ENCODE data around the gene AP1B1.
"Not testable (repeated sequence)": the region's sequence is repeated elsewhere in the genome, so short reads cannot be mapped to it uniquely, and the experiment has no call there.

Gene AP1B1

DNA sequence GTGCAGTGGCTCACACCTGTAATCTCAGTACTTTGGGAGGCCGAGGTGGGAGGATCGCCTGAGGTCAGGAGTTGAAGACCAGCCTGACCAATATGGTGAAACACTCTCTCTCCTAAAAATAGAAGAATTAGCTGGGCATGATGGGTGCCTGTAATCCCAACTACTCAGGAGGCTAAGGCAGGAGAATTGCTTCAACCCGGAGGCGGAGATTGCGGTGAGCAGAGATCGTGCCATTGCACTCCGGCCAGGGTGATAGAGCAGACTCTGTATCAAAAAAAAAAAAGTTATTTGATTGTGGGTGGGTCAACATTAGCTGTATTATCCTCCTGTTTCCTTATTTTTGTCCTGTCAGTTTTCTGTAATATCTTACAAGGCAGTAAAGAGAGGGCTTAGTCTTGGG lies 38.1 kb upstream of the AP1B1 start:
- Histone ChIP-seq H3K27ac (no peak overlapping the region), H3K4me3 (no peak overlapping the region)
- TF ChIP-seq, protein P1, sequence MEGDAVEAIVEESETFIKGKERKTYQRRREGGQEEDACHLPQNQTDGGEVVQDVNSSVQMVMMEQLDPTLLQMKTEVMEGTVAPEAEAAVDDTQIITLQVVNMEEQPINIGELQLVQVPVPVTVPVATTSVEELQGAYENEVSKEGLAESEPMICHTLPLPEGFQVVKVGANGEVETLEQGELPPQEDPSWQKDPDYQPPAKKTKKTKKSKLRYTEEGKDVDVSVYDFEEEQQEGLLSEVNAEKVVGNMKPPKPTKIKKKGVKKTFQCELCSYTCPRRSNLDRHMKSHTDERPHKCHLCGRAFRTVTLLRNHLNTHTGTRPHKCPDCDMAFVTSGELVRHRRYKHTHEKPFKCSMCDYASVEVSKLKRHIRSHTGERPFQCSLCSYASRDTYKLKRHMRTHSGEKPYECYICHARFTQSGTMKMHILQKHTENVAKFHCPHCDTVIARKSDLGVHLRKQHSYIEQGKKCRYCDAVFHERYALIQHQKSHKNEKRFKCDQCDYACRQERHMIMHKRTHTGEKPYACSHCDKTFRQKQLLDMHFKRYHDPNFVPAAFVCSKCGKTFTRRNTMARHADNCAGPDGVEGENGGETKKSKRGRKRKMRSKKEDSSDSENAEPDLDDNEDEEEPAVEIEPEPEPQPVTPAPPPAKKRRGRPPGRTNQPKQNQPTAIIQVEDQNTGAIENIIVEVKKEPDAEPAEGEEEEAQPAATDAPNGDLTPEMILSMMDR (IDR thresholded peaks at IDR 0.05), result no peak
- DNase-seq (ENCODE audit: low spot score), result no peak

DNA sequence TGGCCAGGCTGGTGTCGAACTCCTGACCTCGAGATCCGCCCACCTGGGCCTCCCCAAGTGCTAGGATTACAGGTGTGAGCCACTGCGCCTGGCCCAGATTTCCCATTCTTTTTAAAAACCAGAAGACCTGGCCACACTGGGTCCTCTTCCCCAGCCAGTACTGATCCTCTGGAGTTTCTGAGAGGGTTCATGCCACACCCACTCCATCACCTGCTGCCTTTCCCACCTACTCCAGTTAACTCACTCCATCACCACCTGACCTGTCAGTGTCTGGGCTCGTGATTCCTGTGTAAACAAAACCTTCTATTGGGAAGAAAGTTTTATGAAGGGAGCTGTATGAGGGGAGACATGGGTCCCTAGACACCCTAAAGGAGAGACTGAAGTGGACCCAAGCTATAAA lies 30.3 kb upstream of the AP1B1 start:
- not testable (repeated sequence) for H3K4me3 ChIP-seq; DNase-seq (ENCODE audit: low spot score)

DNA sequence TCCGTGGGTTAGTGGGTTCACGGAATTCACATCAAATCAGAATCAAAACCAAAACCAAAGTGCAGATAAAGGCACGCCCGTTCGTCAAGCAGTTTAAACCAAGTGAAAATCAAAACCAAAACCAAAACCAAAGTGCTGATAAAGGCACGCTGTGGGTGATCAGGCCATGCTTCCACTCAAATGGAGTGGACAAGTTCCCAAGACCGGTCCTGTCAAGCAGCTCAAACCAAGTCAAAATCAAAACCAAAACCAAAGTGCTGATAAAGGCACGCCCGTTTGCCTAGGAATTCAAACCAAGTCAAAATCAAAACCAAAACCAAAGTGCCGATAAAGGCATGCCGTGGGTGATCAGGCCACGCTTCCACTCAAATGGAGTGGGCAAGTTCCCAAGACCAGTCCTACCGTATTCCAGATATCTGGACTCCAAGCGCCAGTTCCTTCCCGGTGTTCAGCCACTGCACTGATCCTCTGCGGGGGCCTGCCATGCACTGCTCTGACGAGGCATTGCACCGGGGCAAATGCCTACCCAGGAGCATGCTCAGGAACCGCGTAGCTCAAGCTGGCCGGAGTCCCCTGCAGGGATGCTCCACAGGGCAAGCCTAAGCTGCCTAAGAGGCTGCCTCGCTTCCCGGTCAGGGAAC lies 26.7 kb upstream of the AP1B1 start:
- DNase-seq (ENCODE audit: low spot score), result not testable (repeated sequence)
- Histone ChIP-seq H3K27ac (peak overlapping the region in 1 of 2 donors; percentile 2), H3K4me3 (peak overlapping the region; percentile 58)

More for the DNA sequence above, 30.3 kb upstream of the AP1B1 start:
- not testable (repeated sequence) for H3K27ac ChIP-seq

DNA sequence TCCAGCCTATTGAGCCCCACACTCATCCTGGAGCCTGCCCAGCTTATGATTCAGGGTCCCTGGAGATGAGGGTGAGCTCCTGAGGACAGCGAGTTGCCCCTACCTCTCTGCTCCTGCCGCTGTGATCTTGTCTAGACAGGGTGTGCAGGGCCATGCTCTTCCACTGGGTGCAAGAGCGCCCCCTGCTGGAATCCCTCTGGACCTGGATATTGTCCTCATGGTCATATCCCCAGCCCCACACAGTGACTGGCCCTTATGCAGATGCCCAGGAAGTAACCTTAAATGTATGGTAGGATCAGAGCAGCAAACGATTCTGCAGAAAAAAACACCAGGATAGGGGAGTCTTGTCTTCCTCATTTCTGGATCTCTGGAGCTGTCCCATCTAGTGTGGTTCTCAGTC lies 24.4 kb upstream of the AP1B1 start:
- DNase-seq (ENCODE audit: low spot score); H3K27ac ChIP-seq; H3K4me3 ChIP-seq: not testable (repeated sequence)

DNA sequence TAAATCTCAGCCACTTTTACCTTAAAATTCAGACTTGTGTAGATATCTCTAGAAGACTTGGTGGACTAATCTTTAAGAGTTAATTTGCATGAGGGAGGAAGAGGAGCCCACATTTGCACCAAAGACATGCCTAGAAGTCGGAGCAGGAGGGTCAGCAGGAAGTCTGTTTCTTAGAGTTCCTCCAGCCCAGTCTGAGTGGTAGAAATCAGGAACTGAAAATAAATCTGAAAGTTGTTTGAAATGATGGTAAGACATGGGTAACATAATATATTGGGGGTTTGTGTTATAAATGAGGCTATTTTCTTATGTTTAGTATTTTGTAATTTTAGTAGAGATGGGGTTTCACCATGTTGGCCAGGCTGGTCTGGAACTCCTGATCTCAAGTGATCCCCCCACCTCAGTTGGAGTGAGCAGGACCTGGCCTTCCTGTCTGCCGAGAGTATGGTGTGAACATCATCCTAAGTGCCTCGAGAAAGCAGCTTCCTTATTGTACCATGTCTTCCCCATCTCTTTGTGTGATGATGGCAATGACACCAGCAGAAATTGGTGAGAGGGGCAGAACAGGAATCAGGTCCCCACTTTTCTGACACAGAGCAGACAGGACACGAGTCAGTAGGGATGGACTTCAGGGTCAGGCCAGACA lies 23.3 kb upstream of the AP1B1 start:
- H3K4me3 ChIP-seq; H3K27ac ChIP-seq; DNase-seq (ENCODE audit: low spot score): not testable (repeated sequence)

DNA sequence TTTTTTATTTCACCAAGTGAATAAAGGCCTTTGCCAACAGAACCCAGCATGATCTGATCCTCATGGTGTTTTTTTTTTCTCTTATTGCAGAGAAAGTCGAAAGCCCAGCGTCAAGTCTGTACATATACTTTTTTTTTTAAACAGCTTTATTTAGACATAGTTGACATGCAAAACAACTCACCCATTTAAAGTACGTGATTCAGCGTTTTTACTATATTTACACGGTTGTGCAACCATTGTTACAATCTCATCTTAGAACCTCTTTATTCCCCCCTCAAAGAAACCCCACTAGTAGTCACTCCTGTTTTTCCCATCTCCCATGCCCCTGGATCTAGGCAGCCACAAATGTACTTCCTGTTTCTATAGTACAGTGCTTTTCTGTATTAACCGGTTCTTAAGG lies 20.6 kb upstream of the AP1B1 start:
- no peak for DNase-seq (ENCODE audit: low spot score)
- Histone ChIP-seq H3K27ac (no peak overlapping the region), H3K4me3 (no peak overlapping the region)
- TF ChIP-seq, protein P1 (IDR thresholded peaks at IDR 0.05), result no peak

DNA sequence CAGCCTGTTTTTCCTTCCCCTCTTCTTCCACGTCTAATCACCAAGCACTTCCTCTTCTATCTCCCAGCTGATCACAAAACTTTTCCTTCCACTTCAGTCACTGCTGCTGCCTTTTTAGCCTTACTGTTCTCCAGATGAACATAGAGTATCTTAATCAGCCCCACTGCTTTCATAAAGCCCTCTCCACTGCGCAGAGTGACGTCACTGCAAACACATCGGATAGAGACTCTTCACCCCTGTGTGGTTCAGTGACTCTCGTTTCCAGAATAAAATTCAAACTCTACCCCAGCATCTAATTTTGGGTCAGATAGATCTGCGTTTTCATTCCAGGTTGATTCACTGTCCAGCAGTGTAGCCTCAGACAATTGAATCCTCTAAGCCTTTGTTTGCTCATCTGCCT lies 13.2 kb upstream of the AP1B1 start:
- not testable (repeated sequence) for H3K27ac ChIP-seq; DNase-seq (ENCODE audit: low spot score); H3K4me3 ChIP-seq

DNA sequence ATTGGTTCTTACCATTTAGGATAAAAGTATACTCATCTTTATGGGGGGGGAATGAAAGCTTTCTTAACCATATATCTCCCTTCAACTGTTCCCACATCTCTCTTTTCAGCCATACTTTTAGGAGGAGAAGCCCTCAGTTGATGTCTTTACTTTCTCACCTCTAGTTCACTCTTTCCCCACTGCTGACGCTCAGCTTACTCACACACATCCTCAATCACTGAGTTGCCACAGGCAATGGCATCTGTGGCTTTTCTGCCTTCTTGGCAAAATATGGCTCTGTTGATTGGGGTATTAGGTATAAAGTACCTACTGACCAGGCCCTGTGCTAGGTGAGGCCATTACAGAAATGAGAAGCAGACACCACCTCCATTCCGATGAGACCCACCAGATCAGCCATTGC lies 12.2 kb upstream of the AP1B1 start:
- Histone ChIP-seq H3K27ac (no peak overlapping the region), H3K4me3 (no peak overlapping the region)
- TF ChIP-seq, protein P1 (IDR thresholded peaks at IDR 0.05), result no peak
- no peak for DNase-seq (ENCODE audit: low spot score)

DNA sequence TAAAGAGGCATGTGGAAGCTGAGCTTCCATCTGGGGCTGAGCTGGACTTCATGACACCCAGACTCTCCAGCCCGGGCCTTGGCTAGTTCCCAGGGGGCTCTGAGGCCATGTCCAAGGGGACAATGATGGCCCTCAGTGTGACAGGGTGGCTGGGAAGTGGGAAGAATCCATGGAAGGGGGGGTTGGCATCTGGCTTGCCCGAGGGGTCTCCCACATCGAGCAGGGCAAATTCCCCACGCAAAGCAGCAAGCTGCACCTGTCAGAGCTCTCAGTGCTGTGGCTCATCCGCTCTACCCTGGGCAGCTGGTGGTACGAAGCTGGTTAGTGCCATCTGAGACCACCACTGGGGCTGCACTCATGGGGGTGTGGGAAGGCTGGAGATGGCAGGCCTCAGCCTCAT lies 9.4 kb upstream of the AP1B1 start:
- DNase-seq (ENCODE audit: low spot score), result peak; percentile 65
- H3K4me3 ChIP-seq, result no peak overlapping the region
- TF ChIP-seq, protein P1 (IDR thresholded peaks at IDR 0.05), result no peak

DNA sequence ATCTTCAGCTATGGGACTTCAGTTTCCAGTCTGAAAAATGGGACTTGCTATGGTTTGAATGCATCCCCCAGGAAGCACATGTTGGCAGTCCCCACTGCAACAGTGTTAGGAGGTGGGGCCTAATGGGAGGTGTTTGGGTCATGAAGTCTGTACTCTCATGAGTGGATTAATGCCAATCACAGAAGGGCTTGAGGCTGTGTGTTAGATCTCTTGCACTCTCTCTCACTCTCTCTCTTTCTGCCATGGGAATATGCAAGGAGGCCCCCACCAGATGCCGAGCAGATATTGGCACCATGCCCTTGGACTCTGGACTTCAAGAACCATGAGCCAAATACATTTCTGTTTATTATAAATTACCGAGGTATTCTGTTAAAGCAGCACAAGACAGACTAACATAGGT lies 7.8 kb upstream of the AP1B1 start:
- Histone ChIP-seq H3K27ac (no peak overlapping the region), H3K4me3 (no peak overlapping the region)
- TF ChIP-seq, protein P1 (IDR thresholded peaks at IDR 0.05), result no peak
- peak; percentile 63 for DNase-seq (ENCODE audit: low spot score)

More for the DNA sequence above, 9.4 kb upstream of the AP1B1 start:
- H3K27ac ChIP-seq, result no peak overlapping the region

Data from coronary artery (tissue), 2 donors.